GM18861 (cell line): Measurements from ENCODE around the gene APPBP2.

ENCODE experiments used
- ATAC-seq: cut with Tn5 transposase; IDR thresholded peaks from one replicate; pipeline ENCODE4 v1.9.1; 2021; ENCODE audit not compliant: unreplicated experiment

Gene APPBP2

GRCh38 chr17:60398227-60398959, 127.6 kb downstream of the APPBP2 start:
- peak; percentile 68 for ATAC-seq

GRCh38 chr17:60396412-60396811, 129.6 kb downstream of the APPBP2 start:
- no peak for ATAC-seq

- ATAC-seq, result no peak
These were observed 130.5 kb downstream of the APPBP2 start for GRCh38 chr17:60395508-60396065.

- ATAC-seq, result no peak
These were observed 132.0 kb downstream of the APPBP2 start for GRCh38 chr17:60393840-60394723.
